Neural cell (in vitro differentiated cells): ENCODE results near the gene MSI2. TPM values are rescaled to one million over a fixed set of nuclear protein-coding genes. Genes with fewer than 3 reads are reported as not detected.

Experiments used
- H2AFZ ChIP-seq: fragments of 200-600, 300-800 bp; sonication (generic), shearing (Covaris generic); 2 replicates; pipeline ENCODE4 v1.6.0; 2014; ENCODE audit warnings: low read depth, mild to moderate bottlenecking, antibody characterized with exemption, low read length, moderate library complexity
- H3F3A ChIP-seq: fragments of 200-600 bp; shearing (Covaris generic); 2 replicates; pipeline ENCODE4 v1.6.1; 2016; ENCODE audit warnings: mild to moderate bottlenecking, moderate library complexity, mixed read lengths, antibody characterized with exemption, low read length; ENCODE audit not compliant: insufficient read depth, poor library complexity, severe bottlenecking
- H3K27ac ChIP-seq: fragments of 200-600, 300-800 bp; sonication (generic), shearing (Covaris generic); 2 replicates; pipeline ENCODE4 v1.5.1; 2014; ENCODE audit warnings: mild to moderate bottlenecking, low read length, moderate library complexity
- H3K27me3 ChIP-seq: fragments of 300-800, 200-600 bp; sonication (generic), shearing (Covaris generic); 2 replicates; pipeline ENCODE4 v1.6.0; 2014; ENCODE audit warnings: mild to moderate bottlenecking, low read depth, low read length, moderate library complexity; ENCODE audit not compliant: insufficient read depth
- H3K36me3 ChIP-seq: fragments of 300-800, 200-600 bp; sonication (generic), shearing (Covaris generic); 2 replicates; pipeline ENCODE4 v1.5.1; 2014; ENCODE audit warnings: mild to moderate bottlenecking, antibody characterized with exemption, low read length, moderate library complexity; ENCODE audit not compliant: insufficient read depth
- H3K4me2 ChIP-seq: fragments of 300-800, 200-600 bp; sonication (generic), shearing (Covaris generic); 2 replicates; pipeline ENCODE4 v1.6.0; 2014; ENCODE audit warnings: mild to moderate bottlenecking, low read length
- H3K4me3 ChIP-seq: fragments of 300-800, 200-600 bp; sonication (generic), shearing (Covaris generic); 2 replicates; pipeline ENCODE4 v1.5.1; 2014; ENCODE audit warnings: mild to moderate bottlenecking, low read length, moderate library complexity
- H3K79me2 ChIP-seq: fragments of 200-600 bp; shearing (Covaris generic); replicated peaks from 2 replicates; pipeline ENCODE4 v1.6.0; 2014; ENCODE audit warnings: mild to moderate bottlenecking, low read length, moderate library complexity; ENCODE audit not compliant: insufficient read depth
- H3K9ac ChIP-seq: fragments of 300-800, 200-600 bp; sonication (generic), shearing (Covaris generic); 2 replicates; pipeline ENCODE4 v1.6.1; 2016; ENCODE audit warnings: mild to moderate bottlenecking, low read length, mixed read lengths
- H3K9me2 ChIP-seq: fragments of 200-600 bp; shearing (Covaris generic); 2 replicates; pipeline ENCODE4 v1.6.1; 2016; ENCODE audit warnings: mild to moderate bottlenecking, low read length, mixed read lengths; ENCODE audit not compliant: insufficient read depth
- H3K9me3 ChIP-seq: fragments of 200-600, 300-800 bp; sonication (generic), shearing (Covaris generic); 2 replicates; pipeline ENCODE4 v1.6.1; 2016; ENCODE audit warnings: mild to moderate bottlenecking, mixed run types, low read length, moderate library complexity, mixed read lengths
- H4K20me1 ChIP-seq: fragments of 200-600 bp; shearing (Covaris generic); 2 replicates; pipeline ENCODE4 v1.6.1; 2016; ENCODE audit warnings: mild to moderate bottlenecking, mixed run types; ENCODE audit not compliant: insufficient read depth
- CTCF ChIP-seq: fragments of 450-650 bp; IDR thresholded peaks from 2 replicates; pipeline ENCODE4 v1.5.1; 2014; ENCODE audit warnings: antibody characterized with exemption, mild to moderate bottlenecking, moderate library complexity; ENCODE audit not compliant: poor library complexity, severe bottlenecking
- EP300 ChIP-seq: fragments of 450-650 bp; conservative IDR thresholded peaks from 2 replicates; pipeline ENCODE4 v1.6.1; 2014; ENCODE audit warnings: antibody characterized with exemption, mild to moderate bottlenecking, moderate library complexity; ENCODE audit not compliant: poor library complexity, severe bottlenecking
- EZH2 ChIP-seq: fragments of 200-600, 300-800 bp; shearing (Covaris generic), sonication (generic); IDR thresholded peaks from 2 replicates; pipeline ENCODE4 v1.6.1; 2014; ENCODE audit warnings: antibody characterized with exemption, low read length, borderline replicate concordance, mild to moderate bottlenecking; ENCODE audit not compliant: insufficient read depth, poor library complexity, severe bottlenecking
- MXI1 ChIP-seq: fragments of 450-650 bp; conservative IDR thresholded peaks from 2 replicates; pipeline ENCODE4 v1.6.1; 2014; ENCODE audit warnings: antibody characterized with exemption, mild to moderate bottlenecking; ENCODE audit not compliant: poor library complexity, severe bottlenecking
- POLR2AphosphoS5 ChIP-seq: IDR thresholded peaks from 2 replicates; pipeline ENCODE4 v1.6.1; 2012
- RAD21 ChIP-seq: fragments of 450-650 bp; conservative IDR thresholded peaks from 2 replicates; pipeline ENCODE4 v1.6.1; 2014; ENCODE audit warnings: antibody characterized with exemption, mild to moderate bottlenecking, moderate library complexity
- REST ChIP-seq: IDR thresholded peaks from 2 replicates; pipeline ENCODE4 v1.6.1; 2012; ENCODE audit warnings: borderline replicate concordance
- SMC3 ChIP-seq: fragments of 450-650 bp; conservative IDR thresholded peaks from 2 replicates; pipeline ENCODE4 v1.6.1; 2014; ENCODE audit warnings: antibody characterized with exemption, mild to moderate bottlenecking, moderate library complexity; ENCODE audit not compliant: poor library complexity
- TAF1 ChIP-seq: IDR thresholded peaks from 2 replicates; pipeline ENCODE4 v1.6.1; 2012; ENCODE audit warnings: low read depth
- polyA plus RNA-seq: library from polyadenylated mRNA; depleted of rRNA; stranded (reverse); fragments of >200 nt; gene quantifications from 2 replicates; pipeline ENCODE4 v1.2.3, GENCODE V29; 2014

The MSI2 gene
- polyA plus RNA-seq, 1 donor from 2014 or later, result 61.4 TPM

- H3K4me2 ChIP-seq, result no peak overlapping the region
- H3K27ac ChIP-seq, result no peak overlapping the region
- no peak overlapping the region for H3K4me3 ChIP-seq
- no peaks in the 10 kb centered on the region for H3K27me3 ChIP-seq
- H4K20me1 ChIP-seq, result no peaks in the 10 kb centered on the region
- no peak overlapping the region for H2AFZ ChIP-seq
- no peaks in the 10 kb centered on the region for H3K9me3 ChIP-seq
- no peaks in the 10 kb centered on the region for H3K36me3 ChIP-seq
- H3K79me2 ChIP-seq, result peaks cover 73% of the 10 kb centered on the region
- H3F3A ChIP-seq, result no peaks in the 10 kb centered on the region
- no peak overlapping the region for H3K9ac ChIP-seq
- no peak for TF ChIP-seq EP300
- TF ChIP-seq REST, result no peak
- TF ChIP-seq MXI1, result no peak
- TF ChIP-seq CTCF, result no peak
- no peak for TF ChIP-seq SMC3
- no peak for TF ChIP-seq TAF1
- TF ChIP-seq POLR2AphosphoS5, result no peak
- no peak for TF ChIP-seq EZH2
- TF ChIP-seq RAD21, result no peak
- H3K9me2 ChIP-seq, result no peaks in the 10 kb centered on the region
These were observed 74.3 kb downstream of the MSI2 start for GRCh38 chr17:57330587-57330986.

DNA sequence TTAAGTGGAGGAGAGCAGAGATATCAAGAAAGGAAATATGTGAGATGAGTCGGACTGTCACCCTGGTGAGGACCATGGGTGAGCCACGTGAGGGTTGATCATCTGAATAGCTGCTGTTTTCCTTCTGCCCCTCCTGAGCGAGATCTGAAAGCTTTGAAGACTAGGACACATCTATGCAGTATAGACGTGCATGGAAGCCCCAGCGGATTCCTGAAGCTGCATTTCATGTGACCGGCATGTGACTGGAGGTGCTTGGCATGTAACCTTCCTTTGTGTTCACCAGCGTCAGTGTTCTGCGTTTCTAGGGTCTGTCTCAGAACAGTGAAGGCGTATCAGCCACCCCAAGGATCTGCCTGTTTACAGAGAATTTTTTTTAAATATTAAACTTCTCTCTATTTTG is 75.1 kb downstream of the MSI2 start:
- Histone ChIP-seq H3K9ac (no peak overlapping the region), H3K4me2 (no peak overlapping the region), H3K36me3 (no peaks in the 10 kb centered on the region), H3F3A (no peaks in the 10 kb centered on the region), H3K27ac (no peak overlapping the region), H4K20me1 (no peaks in the 10 kb centered on the region), H3K27me3 (no peaks in the 10 kb centered on the region), H3K9me2 (no peaks in the 10 kb centered on the region), H2AFZ (no peak overlapping the region), H3K79me2 (peaks cover 75% of the 10 kb centered on the region), H3K9me3 (no peaks in the 10 kb centered on the region), H3K4me3 (no peak overlapping the region)
- TF ChIP-seq REST (no peak), TAF1 (no peak), SMC3 (no peak), EP300 (no peak), CTCF (no peak), EZH2 (no peak), MXI1 (no peak), POLR2AphosphoS5 (no peak), RAD21 (no peak)
